Cardiac muscle cell (in vitro differentiated cells and primary cell): ENCODE measurements around the gene HM13. TPM values are rescaled to one million over a fixed set of nuclear protein-coding genes. Genes with fewer than 3 reads are reported as not detected.
A peak's percentile ranks its signal among the peaks of the same experiment; 100 is the strongest.
"Not testable (repeated sequence)": the region's sequence is repeated elsewhere in the genome, so short reads cannot be mapped to it uniquely, and the experiment has no call there.

Experiments
- DNase-seq, 2 donors: peaks; one replicate each; pipeline versions ENCODE4 v3.0.0 to v3.0.0-alpha.2; 2010 to 2017; ENCODE audit warnings: low read depth in 1 of 2, low spot score in 1 of 2
- H3K27ac ChIP-seq: fragments of 200-600 bp; sonication (generic); 2 replicates; pipeline ENCODE4 v1.5.1; 2016
- H3K27me3 ChIP-seq: fragments of 200-600 bp; sonication (generic); 2 replicates; pipeline ENCODE4 v1.6.0; 2016; ENCODE audit warnings: control low read depth
- H3K36me3 ChIP-seq: fragments of 200-600 bp; sonication (generic); 2 replicates; pipeline ENCODE4 v1.5.1; 2016; ENCODE audit warnings: control low read depth
- H3K4me1 ChIP-seq: fragments of 200-600 bp; sonication (generic); 2 replicates; pipeline ENCODE4 v1.8.1; 2017; ENCODE audit warnings: low read depth, mild to moderate bottlenecking, mixed run types
- H3K4me3 ChIP-seq: fragments of 200-600 bp; sonication (generic); 2 replicates; pipeline ENCODE4 v1.5.1; 2016; ENCODE audit warnings: mild to moderate bottlenecking
- H3K9me3 ChIP-seq: fragments of 200-600 bp; sonication (generic); 2 replicates; pipeline ENCODE4 v1.5.1; 2017; ENCODE audit warnings: low read depth, mild to moderate bottlenecking, control low read depth
- polyA plus RNA-seq: library from polyadenylated mRNA; unstranded; fragments of >200 nt; fragmentation: Nextera tagmentation; extraction: Ambion mirVana; gene quantifications from 2 replicates; pipeline ENCODE4 v1.2.1, GENCODE V29; 2016
- total RNA-seq: library from RNA; depleted of rRNA; stranded (reverse); fragments of >200 nt; gene quantifications from 2 replicates; pipeline ENCODE4 v1.2.3, GENCODE V29; 2016
- TF ChIP-seq, protein P1 (sequence below): IDR thresholded peaks from 2 replicates; pipeline ENCODE4 v1.5.1; 2012; ENCODE audit warnings: low read depth, mild to moderate bottlenecking, low read length

Gene HM13
- total and polyA plus RNA-seq, 2 experiments from 2014 or later: 49.8 to 170 TPM

DNA sequence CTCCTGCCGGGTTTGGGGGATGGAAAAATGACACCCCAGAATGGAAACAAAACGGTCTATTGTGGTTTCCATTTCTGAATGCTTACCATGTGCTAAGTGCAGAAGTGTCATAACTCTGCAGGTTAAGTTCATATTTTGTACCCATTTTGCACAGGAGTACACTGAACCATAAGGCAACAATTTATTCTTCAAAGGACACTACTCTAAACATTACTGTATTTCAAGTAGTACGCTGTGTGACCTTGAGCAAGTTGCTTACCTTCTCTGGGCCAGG, 81.1 kb downstream of the HM13 start:
- no peak for DNase-seq
- H3K27ac ChIP-seq: peak overlapping the region; percentile 95
- H3K27me3 ChIP-seq: no peaks in the 10 kb centered on the region
- H3K9me3 ChIP-seq: no peaks in the 10 kb centered on the region
- no peaks in the 10 kb centered on the region for H3K36me3 ChIP-seq
- H3K4me3 ChIP-seq: no peak overlapping the region
- H3K4me1 ChIP-seq: peaks cover 17% of the 10 kb centered on the region
- TF ChIP-seq, protein P1, sequence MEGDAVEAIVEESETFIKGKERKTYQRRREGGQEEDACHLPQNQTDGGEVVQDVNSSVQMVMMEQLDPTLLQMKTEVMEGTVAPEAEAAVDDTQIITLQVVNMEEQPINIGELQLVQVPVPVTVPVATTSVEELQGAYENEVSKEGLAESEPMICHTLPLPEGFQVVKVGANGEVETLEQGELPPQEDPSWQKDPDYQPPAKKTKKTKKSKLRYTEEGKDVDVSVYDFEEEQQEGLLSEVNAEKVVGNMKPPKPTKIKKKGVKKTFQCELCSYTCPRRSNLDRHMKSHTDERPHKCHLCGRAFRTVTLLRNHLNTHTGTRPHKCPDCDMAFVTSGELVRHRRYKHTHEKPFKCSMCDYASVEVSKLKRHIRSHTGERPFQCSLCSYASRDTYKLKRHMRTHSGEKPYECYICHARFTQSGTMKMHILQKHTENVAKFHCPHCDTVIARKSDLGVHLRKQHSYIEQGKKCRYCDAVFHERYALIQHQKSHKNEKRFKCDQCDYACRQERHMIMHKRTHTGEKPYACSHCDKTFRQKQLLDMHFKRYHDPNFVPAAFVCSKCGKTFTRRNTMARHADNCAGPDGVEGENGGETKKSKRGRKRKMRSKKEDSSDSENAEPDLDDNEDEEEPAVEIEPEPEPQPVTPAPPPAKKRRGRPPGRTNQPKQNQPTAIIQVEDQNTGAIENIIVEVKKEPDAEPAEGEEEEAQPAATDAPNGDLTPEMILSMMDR: no peak

DNA sequence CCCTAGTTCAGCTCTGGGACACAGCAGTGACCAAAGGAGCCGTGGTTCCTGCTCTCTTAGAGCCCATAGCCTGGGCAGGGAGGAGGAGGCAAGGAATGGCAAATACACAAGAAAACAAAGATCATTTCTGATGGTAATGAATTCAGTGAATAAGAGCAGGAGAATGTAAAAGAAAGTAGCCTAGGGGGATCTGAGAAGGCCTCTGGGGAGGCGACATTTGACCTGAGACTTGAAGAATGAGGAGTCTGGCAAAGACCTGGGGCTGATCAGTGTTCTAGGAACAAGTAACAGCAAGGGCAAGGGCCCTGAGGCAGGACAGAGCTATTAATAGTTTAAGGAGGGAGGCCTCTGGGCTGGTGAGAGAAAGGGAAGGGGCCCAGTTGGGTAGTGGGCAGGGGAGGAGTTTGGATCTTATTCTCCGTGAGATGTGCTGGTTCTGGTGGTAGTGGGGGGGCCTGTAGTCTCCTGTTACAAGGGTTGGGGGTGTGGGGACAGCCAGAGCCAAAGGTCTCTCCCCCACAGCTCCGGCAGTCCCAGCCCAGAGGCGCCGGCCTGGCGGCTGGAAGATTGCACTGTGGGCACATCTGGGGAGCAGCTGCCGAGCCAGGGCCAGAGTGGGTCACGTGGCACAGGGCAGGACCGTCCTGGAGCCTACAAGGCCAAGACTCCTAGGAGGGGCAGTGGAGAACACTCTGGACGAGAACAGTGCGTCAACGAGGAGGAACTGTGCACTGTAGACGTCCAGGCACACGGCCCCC, 81.6 kb downstream of the HM13 start:
- Histone ChIP-seq H3K27me3 (no peaks in the 10 kb centered on the region), H3K4me3 (no peak overlapping the region), H3K9me3 (no peaks in the 10 kb centered on the region), H3K36me3 (no peaks in the 10 kb centered on the region), H3K27ac (peak overlapping the region; percentile 95), H3K4me1 (peaks cover 17% of the 10 kb centered on the region)
- DNase-seq: peak; percentile 55 to 97
- TF ChIP-seq, protein P1: peak; percentile 2

DNA sequence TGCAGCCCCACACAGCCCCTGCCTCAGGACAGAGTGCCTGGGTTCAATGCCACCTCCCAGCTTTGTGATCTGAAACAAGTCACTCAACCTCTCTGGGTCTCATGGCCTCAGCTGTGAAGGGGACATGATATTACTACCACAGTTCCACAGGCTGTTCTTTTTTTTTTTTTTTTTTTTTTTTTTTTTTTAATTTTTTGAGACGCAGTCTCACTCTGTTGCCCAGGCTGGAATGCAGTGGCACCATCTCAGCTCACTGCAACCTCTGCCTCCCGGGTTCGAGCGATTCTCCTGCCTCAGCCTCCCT, 82.1 kb downstream of the HM13 start:
- Histone ChIP-seq H3K4me1 (peaks cover 17% of the 10 kb centered on the region), H3K27ac (peak overlapping the region; percentile 95)
- DNase-seq, H3K4me3 ChIP-seq, H3K9me3 ChIP-seq, H3K36me3 ChIP-seq, H3K27me3 ChIP-seq: not testable (repeated sequence)

DNA sequence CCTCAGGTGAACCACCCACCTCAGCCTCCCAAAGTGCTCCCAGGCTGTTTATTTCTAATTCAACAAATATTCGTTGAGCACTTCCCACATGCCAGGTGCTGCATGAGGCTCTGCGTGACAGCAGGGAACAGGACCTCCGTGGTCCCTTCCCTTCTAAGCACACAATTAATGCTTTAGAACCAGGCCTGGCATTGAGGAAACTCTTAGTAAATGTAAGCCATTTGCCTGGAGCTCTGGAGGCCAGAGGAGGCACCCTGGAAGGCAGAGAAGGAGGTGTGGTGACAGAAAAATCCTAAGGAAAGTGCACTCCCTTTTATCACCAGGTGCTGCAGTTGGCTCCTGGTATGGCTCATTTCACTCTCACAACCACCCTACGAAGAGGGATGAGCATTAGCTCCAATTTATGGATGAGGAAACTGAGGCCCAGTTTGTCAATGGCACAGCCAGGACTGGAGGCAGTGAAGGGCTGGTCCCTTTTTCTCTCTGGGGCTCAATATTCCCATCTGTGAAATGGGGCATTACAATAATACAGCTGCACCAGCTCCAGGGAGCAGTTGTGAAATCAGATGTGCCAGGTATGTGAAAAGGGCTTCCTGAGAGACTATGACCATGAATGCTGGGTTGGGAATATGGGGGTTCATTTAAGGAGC, 82.7 kb downstream of the HM13 start:
- Histone ChIP-seq H3K4me3 (no peak overlapping the region), H3K27me3 (no peaks in the 10 kb centered on the region), H3K27ac (peak overlapping the region; percentile 95), H3K4me1 (peaks cover 17% of the 10 kb centered on the region), H3K36me3 (no peaks in the 10 kb centered on the region), H3K9me3 (no peaks in the 10 kb centered on the region)
- TF ChIP-seq, protein P1: no peak
- DNase-seq: no peak

DNA sequence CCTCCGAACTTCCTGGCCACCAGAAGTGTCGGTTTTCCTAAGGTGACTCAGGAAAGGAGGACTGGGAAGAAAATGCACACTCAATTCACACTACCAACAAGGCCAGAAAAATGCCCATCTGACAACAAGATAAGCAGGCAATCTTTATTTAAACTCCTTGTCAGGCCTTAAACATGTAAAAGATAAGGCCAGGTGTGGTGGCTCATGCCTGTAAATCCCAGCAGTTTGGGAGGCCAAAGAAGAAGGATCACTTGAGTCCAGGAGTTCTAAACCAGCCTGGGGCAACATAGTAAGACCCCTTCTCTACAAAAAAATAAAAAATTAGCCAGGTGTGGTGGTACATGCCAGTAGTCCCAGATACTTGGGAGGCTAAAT, 83.2 kb downstream of the HM13 start:
- peak overlapping the region; percentile 95 for H3K27ac ChIP-seq
- peaks cover 17% of the 10 kb centered on the region for H3K4me1 ChIP-seq
- no peak for DNase-seq

DNA sequence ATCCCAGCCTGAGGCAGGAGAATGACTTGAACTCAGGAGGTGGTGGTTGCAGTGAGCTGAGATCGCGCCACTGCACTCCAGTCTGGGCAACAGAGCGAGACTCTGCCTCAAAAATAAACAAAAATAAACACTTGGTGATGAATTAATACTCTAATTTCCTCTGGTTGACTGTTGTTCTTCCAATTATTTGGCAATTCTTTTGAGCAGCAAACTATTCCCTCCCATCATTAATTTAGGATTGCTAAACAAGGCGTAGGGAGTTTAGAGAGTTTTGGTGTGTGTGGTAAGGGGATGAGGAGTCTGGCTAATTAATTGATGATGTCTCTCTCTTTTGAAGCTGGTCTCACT, 88.2 kb downstream of the HM13 start:
- H3K4me1 ChIP-seq: peaks cover 11% of the 10 kb centered on the region
- no peaks in the 10 kb centered on the region for H3K9me3 ChIP-seq
- no peak for DNase-seq
- no peak overlapping the region for H3K4me3 ChIP-seq
- TF ChIP-seq, protein P1: no peak
- no peaks in the 10 kb centered on the region for H3K27me3 ChIP-seq
- H3K36me3 ChIP-seq: no peaks in the 10 kb centered on the region
- peak overlapping the region; percentile 99 for H3K27ac ChIP-seq

More for the DNA sequence above, 83.2 kb downstream of the HM13 start:
- no peak overlapping the region for H3K4me3 ChIP-seq
- H3K9me3 ChIP-seq: no peaks in the 10 kb centered on the region
- H3K36me3 ChIP-seq: no peaks in the 10 kb centered on the region
- TF ChIP-seq, protein P1: no peak
- no peaks in the 10 kb centered on the region for H3K27me3 ChIP-seq
